ENCODE results near the gene LRG1.

Gene LRG1

GRCh38 chr19:4513248-4513647 is 26.6 kb downstream of the LRG1 start:
- no peaks in the 10 kb centered on the region for H3K79me1 ChIP-seq (ENCODE audit: low read length)
- WGBS (ENCODE audit: extremely low coverage, insufficient coverage, low lambda C conversion rate) = no CpG with 5 or more reads among the region's 17 CpGs

GRCh38 chr19:4512070-4512469 is 27.8 kb downstream of the LRG1 start:
- H3K36me3 ChIP-seq (ENCODE audit: control insufficient read depth, insufficient read depth, low read length) = no peaks in the 10 kb centered on the region
- H4K5ac ChIP-seq (ENCODE audit: low read length) = no peak overlapping the region
- no peak overlapping the region for H3K27ac ChIP-seq (ENCODE audit: low read depth, low read length)
- no peak overlapping the region for H3K4ac ChIP-seq (ENCODE audit: low read depth, low read length)
- H3K4me2 ChIP-seq (ENCODE audit: low read length) = no peak overlapping the region
- no peak overlapping the region for H2BK120ac ChIP-seq (ENCODE audit: low read depth, low read length)
- H3K4me3 ChIP-seq (ENCODE audit: low read length) = no peak overlapping the region
- H2BK15ac ChIP-seq (replicated peaks; ENCODE audit: low read depth) = no peak overlapping the region
- H4K8ac ChIP-seq (ENCODE audit: low read depth, low read length) = no peak overlapping the region
- no peaks in the 10 kb centered on the region for H3K4me1 ChIP-seq (ENCODE audit: control insufficient read depth, low read depth, low read length)
- no peak overlapping the region for H2BK5ac ChIP-seq (ENCODE audit: low read length)
- H3K23ac ChIP-seq (ENCODE audit: low read length) = no peak overlapping the region
- no peak for DNase-seq
- H3K9ac ChIP-seq (ENCODE audit: low read length) = no peak overlapping the region
- no peak overlapping the region for H2AK5ac ChIP-seq (ENCODE audit: low read length)
- H3K56ac ChIP-seq (ENCODE audit: low read length) = no peak overlapping the region
- H3K79me2 ChIP-seq (ENCODE audit: control insufficient read depth, insufficient read depth, low read length) = no peaks in the 10 kb centered on the region
- H3K27me3 ChIP-seq (ENCODE audit: insufficient read depth, low read length, poor library complexity) = no peaks in the 10 kb centered on the region
- H3K79me1 ChIP-seq (ENCODE audit: low read length) = no peaks in the 10 kb centered on the region
- WGBS (ENCODE audit: extremely low coverage, insufficient coverage, low lambda C conversion rate) = no CpG with 5 or more reads among the region's 17 CpGs
- no peak overlapping the region for H3K18ac ChIP-seq (ENCODE audit: low read length)

More at GRCh38 chr19:4513248-4513647, 26.6 kb downstream of the LRG1 start:
- no peak overlapping the region for H2BK15ac ChIP-seq (replicated peaks; ENCODE audit: low read depth)
- H3K4me2 ChIP-seq (ENCODE audit: low read length) = no peak overlapping the region
- no peak overlapping the region for H3K9ac ChIP-seq (ENCODE audit: low read length)
- DNase-seq = no peak
- H3K27ac ChIP-seq (ENCODE audit: low read depth, low read length) = no peak overlapping the region
- no peaks in the 10 kb centered on the region for H3K36me3 ChIP-seq (ENCODE audit: control insufficient read depth, insufficient read depth, low read length)
- H2AK5ac ChIP-seq (ENCODE audit: low read length) = no peak overlapping the region
- no peaks in the 10 kb centered on the region for H3K79me2 ChIP-seq (ENCODE audit: control insufficient read depth, insufficient read depth, low read length)
- no peaks in the 10 kb centered on the region for H3K27me3 ChIP-seq (ENCODE audit: insufficient read depth, low read length, poor library complexity)
- no peaks in the 10 kb centered on the region for H3K4me1 ChIP-seq (ENCODE audit: control insufficient read depth, low read depth, low read length)
- H2BK120ac ChIP-seq (ENCODE audit: low read depth, low read length) = no peak overlapping the region
- H3K4me3 ChIP-seq (ENCODE audit: low read length) = no peak overlapping the region
- H3K23ac ChIP-seq (ENCODE audit: low read length) = no peak overlapping the region
- H4K8ac ChIP-seq (ENCODE audit: low read depth, low read length) = no peak overlapping the region
- H3K56ac ChIP-seq (ENCODE audit: low read length) = no peak overlapping the region
- H3K18ac ChIP-seq (ENCODE audit: low read length) = no peak overlapping the region
- no peak overlapping the region for H2BK5ac ChIP-seq (ENCODE audit: low read length)
- no peak overlapping the region for H4K5ac ChIP-seq (ENCODE audit: low read length)
- H3K4ac ChIP-seq (ENCODE audit: low read depth, low read length) = no peak overlapping the region

- Histone ChIP-seq H3K23ac (ENCODE audit: low read length) (no peak overlapping the region), H3K4me2 (ENCODE audit: low read length) (no peak overlapping the region), H3K9ac (ENCODE audit: low read length) (no peak overlapping the region), H2AK5ac (ENCODE audit: low read length) (no peak overlapping the region), H3K27me3 (ENCODE audit: insufficient read depth, low read length, poor library complexity) (no peaks in the 10 kb centered on the region), H3K4ac (ENCODE audit: low read depth, low read length) (no peak overlapping the region), H2BK5ac (ENCODE audit: low read length) (no peak overlapping the region), H3K27ac (ENCODE audit: low read depth, low read length) (no peak overlapping the region), H4K8ac (ENCODE audit: low read depth, low read length) (no peak overlapping the region), H3K79me2 (ENCODE audit: control insufficient read depth, insufficient read depth, low read length) (no peaks in the 10 kb centered on the region), H4K5ac (ENCODE audit: low read length) (no peak overlapping the region), H3K4me1 (ENCODE audit: control insufficient read depth, low read depth, low read length) (no peaks in the 10 kb centered on the region), H3K56ac (ENCODE audit: low read length) (no peak overlapping the region), H3K18ac (ENCODE audit: low read length) (no peak overlapping the region), H3K36me3 (ENCODE audit: control insufficient read depth, insufficient read depth, low read length) (no peaks in the 10 kb centered on the region), H2BK15ac (replicated peaks; ENCODE audit: low read depth) (no peak overlapping the region), H3K4me3 (ENCODE audit: low read length) (no peak overlapping the region), H3K79me1 (ENCODE audit: low read length) (no peaks in the 10 kb centered on the region), H2BK120ac (ENCODE audit: low read depth, low read length) (no peak overlapping the region)
- WGBS (ENCODE audit: extremely low coverage, insufficient coverage, low lambda C conversion rate) = no CpG with 5 or more reads among the region's 27 CpGs
- no peak for DNase-seq
Measured at GRCh38 chr19:4511300-4512054, 28.4 kb downstream of the LRG1 start.

- no peaks in the 10 kb centered on the region for H3K36me3 ChIP-seq (ENCODE audit: control insufficient read depth, insufficient read depth, low read length)
- WGBS (ENCODE audit: extremely low coverage, insufficient coverage, low lambda C conversion rate) = no CpG with 5 or more reads among the region's 37 CpGs
Measured at GRCh38 chr19:4510435-4511255, 29.2 kb downstream of the LRG1 start.

GRCh38 chr19:4508698-4509097 is 31.1 kb downstream of the LRG1 start:
- H3K36me3 ChIP-seq (ENCODE audit: control insufficient read depth, insufficient read depth, low read length) = peaks cover 2% of the 10 kb centered on the region
- no peak for DNase-seq

More at GRCh38 chr19:4510435-4511255, 29.2 kb downstream of the LRG1 start:
- no peak overlapping the region for H4K5ac ChIP-seq (ENCODE audit: low read length)
- no peak overlapping the region for H3K4me3 ChIP-seq (ENCODE audit: low read length)
- H3K9ac ChIP-seq (ENCODE audit: low read length) = no peak overlapping the region
- no peak overlapping the region for H2BK120ac ChIP-seq (ENCODE audit: low read depth, low read length)
- H3K56ac ChIP-seq (ENCODE audit: low read length) = no peak overlapping the region
- H3K79me1 ChIP-seq (ENCODE audit: low read length) = no peaks in the 10 kb centered on the region
- no peak overlapping the region for H3K27ac ChIP-seq (ENCODE audit: low read depth, low read length)
- no peak overlapping the region for H3K18ac ChIP-seq (ENCODE audit: low read length)
- H2AK5ac ChIP-seq (ENCODE audit: low read length) = no peak overlapping the region
- no peaks in the 10 kb centered on the region for H3K4me1 ChIP-seq (ENCODE audit: control insufficient read depth, low read depth, low read length)
- DNase-seq = no peak
- H3K23ac ChIP-seq (ENCODE audit: low read length) = no peak overlapping the region
- no peaks in the 10 kb centered on the region for H3K27me3 ChIP-seq (ENCODE audit: insufficient read depth, low read length, poor library complexity)
- no peak overlapping the region for H4K8ac ChIP-seq (ENCODE audit: low read depth, low read length)
- no peak overlapping the region for H2BK15ac ChIP-seq (replicated peaks; ENCODE audit: low read depth)
- H2BK5ac ChIP-seq (ENCODE audit: low read length) = no peak overlapping the region
- no peak overlapping the region for H3K4ac ChIP-seq (ENCODE audit: low read depth, low read length)
- no peaks in the 10 kb centered on the region for H3K79me2 ChIP-seq (ENCODE audit: control insufficient read depth, insufficient read depth, low read length)
- H3K4me2 ChIP-seq (ENCODE audit: low read length) = no peak overlapping the region

More at GRCh38 chr19:4508698-4509097, 31.1 kb downstream of the LRG1 start:
- no peak overlapping the region for H4K5ac ChIP-seq (ENCODE audit: low read length)
- H3K4me2 ChIP-seq (ENCODE audit: low read length) = no peak overlapping the region
- H3K4ac ChIP-seq (ENCODE audit: low read depth, low read length) = no peak overlapping the region
- H2BK5ac ChIP-seq (ENCODE audit: low read length) = no peak overlapping the region
- H3K79me1 ChIP-seq (ENCODE audit: low read length) = no peaks in the 10 kb centered on the region
- H3K18ac ChIP-seq (ENCODE audit: low read length) = no peak overlapping the region
- H3K23ac ChIP-seq (ENCODE audit: low read length) = no peak overlapping the region
- no peaks in the 10 kb centered on the region for H3K4me1 ChIP-seq (ENCODE audit: control insufficient read depth, low read depth, low read length)
- no peak overlapping the region for H3K56ac ChIP-seq (ENCODE audit: low read length)
- no peaks in the 10 kb centered on the region for H3K79me2 ChIP-seq (ENCODE audit: control insufficient read depth, insufficient read depth, low read length)
- H3K4me3 ChIP-seq (ENCODE audit: low read length) = no peak overlapping the region
- H3K27me3 ChIP-seq (ENCODE audit: insufficient read depth, low read length, poor library complexity) = no peaks in the 10 kb centered on the region
- H4K8ac ChIP-seq (ENCODE audit: low read depth, low read length) = no peak overlapping the region
- no peak overlapping the region for H2AK5ac ChIP-seq (ENCODE audit: low read length)
- H3K27ac ChIP-seq (ENCODE audit: low read depth, low read length) = no peak overlapping the region
- no peak overlapping the region for H2BK120ac ChIP-seq (ENCODE audit: low read depth, low read length)
- no peak overlapping the region for H3K9ac ChIP-seq (ENCODE audit: low read length)
- no peak overlapping the region for H2BK15ac ChIP-seq (replicated peaks; ENCODE audit: low read depth)
- no CpG with 5 or more reads among the region's 21 CpGs for WGBS (ENCODE audit: extremely low coverage, insufficient coverage, low lambda C conversion rate)
